ENCODE measurements around the gene SUSD4.
"Not testable (repeated sequence)": the region's sequence is repeated elsewhere in the genome, so short reads cannot be mapped to it uniquely, and the experiment has no call there.

Gene SUSD4

DNA sequence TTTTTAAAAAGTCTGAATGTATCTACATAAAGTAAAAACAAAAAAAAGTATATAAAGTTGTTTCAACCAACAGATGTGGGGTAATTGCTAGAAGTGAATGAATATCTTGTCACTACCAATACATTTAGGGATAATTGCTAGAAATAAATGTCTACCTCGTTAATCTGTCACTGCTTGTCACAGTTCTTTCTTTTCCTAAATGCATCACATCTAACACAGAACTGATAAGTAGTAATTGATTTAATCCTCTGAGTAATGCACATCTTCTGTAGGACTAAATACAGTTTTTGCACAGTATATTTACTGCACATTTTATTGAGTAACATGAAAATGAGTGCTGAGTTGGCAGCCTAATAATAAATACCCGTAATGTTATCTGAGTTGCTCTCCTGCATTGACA lies 72.2 kb downstream of the SUSD4 start:
- DNase-seq (ENCODE audit: low read depth), result no peak

DNA sequence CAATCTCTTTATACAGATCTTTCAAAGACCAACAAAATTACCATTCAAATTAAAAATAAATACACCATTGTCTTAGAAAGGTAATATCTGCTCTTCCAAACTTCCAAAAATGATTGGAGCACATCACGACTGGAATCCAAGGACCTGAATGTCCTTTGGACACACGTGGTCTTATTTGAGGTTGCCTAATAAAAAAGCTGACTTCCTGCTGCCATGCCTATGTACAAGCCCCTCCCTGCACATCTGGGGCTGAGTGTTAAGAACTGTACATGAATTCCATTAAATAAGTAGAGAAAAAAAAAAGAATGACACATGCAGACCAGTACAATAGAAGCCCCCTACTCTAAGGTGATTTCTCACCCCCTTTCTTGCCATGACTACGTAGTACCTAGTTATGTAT lies 73.6 kb downstream of the SUSD4 start:
- DNase-seq (ENCODE audit: low read depth), result no peak

DNA sequence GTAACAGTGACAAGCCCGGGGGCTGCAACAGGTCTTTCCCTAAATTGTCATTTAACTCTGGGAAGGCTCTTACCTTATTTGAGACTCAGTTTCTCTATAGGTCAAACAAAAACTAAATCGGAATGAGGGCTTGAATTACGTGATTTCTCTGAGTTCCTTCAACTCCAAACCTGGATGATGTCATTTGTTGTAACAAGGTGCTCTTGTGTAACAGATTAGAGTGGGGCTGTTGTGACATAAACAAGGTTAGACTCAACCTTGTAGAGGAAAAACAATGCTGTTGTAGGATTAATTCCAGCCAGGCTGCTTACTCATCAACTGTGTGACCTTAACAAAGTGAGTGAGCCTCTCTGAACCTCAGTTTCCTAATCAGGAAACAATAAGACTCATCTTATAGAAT lies 74.4 kb downstream of the SUSD4 start:
- DNase-seq (ENCODE audit: low read depth), result no peak

DNA sequence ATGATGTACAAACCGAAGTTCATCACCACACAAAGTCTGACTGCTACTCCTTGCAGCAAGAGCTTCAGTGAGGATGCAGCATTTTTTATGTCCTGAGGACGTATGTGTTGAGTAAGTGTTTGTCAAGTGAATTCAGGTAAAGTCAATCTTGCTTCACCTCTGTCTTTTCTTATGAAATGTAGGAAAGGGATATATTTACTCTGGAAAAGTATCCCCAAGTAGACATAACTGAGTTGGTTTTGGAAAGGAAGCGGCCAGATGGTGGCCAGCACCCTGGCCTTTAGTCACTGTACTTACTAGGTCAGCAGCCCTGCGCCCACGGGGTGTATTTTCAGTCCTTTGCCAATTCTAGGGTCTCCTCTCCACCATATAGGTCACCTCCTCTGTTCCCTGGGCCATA lies 75.2 kb downstream of the SUSD4 start:
- DNase-seq (ENCODE audit: low read depth), result no peak

DNA sequence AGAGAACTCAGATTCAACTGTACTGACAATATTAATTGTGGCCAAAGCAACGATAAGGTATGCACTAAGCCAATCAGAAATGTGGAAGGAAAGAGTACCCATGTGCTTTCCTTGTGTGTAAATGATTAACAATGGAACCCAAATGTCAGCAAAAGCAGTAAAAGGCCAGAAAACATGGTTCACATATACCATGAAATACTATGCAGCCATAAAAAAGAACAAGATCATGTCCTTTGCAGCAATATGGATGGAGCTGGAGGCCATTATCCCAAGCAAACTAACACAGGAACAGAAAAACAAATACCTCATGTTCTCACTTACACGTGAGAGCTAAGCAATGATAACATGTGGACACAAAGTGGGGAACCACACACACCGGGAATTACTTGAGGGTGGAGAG lies 78.5 kb downstream of the SUSD4 start:
- DNase-seq (ENCODE audit: low read depth), result no peak

DNA sequence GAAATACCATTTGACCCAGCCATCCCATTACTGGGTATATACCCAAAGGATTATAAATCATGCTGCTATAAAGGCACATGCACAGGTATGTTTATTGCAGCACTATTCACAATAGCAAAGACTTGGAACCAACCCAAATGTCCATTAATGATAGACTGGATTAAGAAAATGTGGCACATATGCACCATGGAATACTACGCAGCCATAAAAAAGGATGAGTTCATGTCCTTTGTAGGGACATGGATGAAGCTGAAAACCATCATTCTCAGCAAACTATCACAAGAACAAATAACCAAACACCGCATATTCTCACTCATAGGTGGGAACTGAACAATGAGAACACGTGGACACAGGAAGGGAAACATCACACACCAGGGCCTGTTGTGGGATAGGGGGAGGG lies 80.3 kb downstream of the SUSD4 start:
- DNase-seq (ENCODE audit: low read depth), result not testable (repeated sequence)

DNA sequence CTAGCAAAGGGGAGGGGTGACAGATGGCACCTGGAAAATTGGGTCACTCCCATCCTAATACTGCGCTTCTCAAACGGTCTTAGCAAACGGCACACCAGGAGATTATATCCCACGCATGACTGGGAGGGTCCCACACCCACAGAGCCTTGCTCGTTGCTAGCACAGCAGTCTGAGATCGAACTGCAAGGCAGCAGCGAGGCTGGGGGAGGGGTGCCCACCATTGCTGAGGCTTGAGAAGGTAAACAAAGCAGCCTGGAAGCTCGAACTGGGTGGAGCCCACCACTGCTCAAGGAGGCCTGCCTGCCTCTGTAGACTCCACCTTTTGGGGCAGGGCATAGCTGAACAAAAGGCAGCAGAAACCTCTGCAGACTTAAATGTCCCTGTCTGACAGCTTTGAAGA lies 85.7 kb downstream of the SUSD4 start:
- not testable (repeated sequence) for DNase-seq (ENCODE audit: low read depth)

DNA sequence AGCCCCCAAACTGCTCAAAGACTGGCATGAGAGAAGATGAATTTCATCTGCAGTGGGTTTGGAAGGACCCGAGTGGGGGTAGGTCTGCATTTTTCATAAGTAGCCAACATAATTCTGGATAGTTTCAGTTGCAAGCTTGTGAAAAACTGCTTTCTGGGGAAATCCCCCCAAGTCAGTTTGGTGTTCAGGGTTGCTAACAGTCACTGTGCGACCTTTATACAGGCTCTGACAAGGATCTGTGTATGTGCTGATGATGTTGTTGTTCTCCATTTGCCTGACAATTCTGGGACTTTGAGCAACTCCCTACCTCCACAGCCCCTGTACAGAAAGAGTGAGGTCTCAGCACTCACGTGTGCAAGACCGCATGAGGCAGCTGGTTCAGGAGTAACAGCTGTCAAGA lies 87.9 kb downstream of the SUSD4 start:
- DNase-seq (ENCODE audit: low read depth), result no peak

DNA sequence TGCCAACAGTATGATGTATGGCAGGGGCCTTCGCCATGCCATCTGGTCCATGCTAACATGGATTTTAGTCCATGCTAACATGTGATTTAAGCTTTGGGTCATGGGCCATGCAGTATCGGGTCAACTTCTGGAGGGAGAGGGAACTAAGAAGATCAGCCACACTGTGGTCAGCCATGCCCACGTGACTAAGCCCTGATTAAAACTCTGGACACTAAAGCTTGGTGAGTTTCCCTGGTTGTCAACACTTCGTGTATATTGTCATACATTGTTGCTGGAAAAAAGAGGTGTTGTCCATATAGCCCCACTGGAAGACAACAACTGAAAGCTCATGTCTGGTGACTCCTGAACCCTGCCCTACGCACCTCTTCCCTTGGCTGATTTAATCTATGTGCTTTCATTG lies 90.5 kb downstream of the SUSD4 start:
- no peak for DNase-seq (ENCODE audit: low read depth)

DNA sequence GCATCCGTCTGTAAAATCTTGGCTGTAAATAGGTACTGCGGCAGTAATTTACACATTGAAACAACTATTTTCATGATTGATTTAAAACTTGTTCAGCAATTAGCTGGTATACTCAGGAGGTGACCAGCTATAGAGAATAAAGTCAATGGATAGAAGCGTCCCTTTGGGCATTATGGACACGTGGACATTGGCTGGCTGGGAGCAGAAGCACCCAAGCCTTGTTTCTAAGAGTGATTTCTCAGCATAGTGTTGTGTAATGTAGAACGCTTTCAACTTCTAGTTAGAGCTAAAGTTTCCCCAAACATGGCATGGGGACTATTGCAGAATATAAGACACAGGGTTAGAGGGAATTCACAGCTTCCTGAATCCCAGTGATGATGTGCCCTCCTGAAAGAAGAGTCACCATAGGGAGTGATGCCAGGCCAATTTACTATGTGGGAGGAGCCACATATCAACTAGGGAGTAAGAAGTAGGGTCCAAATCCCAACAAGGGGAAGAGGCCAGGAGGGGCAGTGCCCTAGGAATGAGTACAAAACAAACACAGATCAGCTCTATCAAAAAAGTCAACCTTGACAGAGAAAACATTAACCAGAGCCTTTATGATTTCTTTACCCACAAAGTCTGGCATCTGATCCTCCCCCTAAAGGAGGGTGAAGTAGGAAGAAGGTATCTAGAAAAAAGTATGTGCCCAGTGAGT lies 92.7 kb downstream of the SUSD4 start:
- DNase-seq (ENCODE audit: low read depth), result no peak

DNA sequence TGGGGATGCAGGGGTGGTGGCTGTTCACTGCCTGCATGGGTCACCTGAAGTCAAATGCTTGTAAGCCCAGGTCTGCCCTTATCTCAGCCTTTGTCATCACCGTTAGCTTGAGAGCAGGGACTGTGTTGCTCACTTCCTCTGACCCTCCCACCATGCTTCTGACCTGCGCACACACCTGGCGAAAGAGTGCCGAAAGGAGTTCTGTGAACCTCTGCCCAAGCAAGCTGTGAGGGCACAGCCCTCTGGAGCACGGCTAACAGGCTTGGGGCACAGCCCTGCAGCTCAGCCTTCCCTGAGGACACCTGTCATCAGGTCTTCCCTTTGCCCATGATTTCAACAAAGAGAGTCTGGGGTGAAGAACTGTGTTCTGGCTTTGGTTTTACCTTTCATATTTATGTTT lies 93.8 kb downstream of the SUSD4 start:
- no peak for DNase-seq (ENCODE audit: low read depth)

DNA sequence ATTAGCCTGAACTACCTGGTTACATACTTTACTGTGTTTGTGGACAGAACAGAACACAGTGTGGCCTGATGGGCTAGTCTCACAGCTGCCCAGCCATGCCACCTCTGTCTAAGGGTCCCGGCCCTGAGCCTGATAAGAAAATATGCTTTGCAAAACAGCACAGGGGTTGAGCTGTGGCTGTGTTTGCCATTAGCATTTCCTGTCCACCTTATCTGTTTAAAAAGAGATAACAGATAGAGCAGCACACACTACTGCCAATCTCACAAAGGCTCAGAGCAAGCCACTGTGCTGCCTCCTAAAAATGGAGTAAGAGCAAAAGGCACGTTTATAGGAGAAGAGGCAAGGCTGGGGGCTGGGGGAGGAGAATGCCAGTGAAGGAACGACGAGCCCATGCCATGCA lies 95.0 kb downstream of the SUSD4 start:
- no peak for DNase-seq (ENCODE audit: low read depth)

DNA sequence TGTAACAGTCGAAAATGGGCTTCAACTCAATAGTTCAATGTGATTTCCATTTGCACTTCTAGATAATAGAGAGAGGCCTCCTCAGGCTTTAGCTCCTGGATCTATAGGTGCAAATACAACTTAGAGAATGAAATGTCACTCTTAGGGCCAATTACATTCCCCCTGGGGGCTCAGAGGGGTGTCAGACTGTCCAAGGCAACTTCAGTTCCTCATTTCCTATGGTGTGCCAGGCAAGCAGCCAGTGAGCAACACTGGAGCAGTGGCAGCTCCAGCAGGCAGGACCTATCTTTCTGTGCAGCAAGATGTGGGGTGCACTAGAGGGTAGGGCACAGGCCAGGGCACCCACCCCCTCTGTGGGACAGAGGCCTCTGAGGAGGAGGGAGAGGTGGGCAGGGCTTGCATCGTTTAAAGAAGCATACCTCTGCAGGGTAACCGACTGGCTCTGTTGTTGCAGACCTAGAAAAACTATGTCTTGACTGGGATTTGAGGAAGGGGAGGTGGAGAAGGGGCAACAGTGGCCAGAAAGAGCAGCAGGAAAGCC lies 97.3 kb downstream of the SUSD4 start:
- no peak for DNase-seq (ENCODE audit: low read depth)

DNA sequence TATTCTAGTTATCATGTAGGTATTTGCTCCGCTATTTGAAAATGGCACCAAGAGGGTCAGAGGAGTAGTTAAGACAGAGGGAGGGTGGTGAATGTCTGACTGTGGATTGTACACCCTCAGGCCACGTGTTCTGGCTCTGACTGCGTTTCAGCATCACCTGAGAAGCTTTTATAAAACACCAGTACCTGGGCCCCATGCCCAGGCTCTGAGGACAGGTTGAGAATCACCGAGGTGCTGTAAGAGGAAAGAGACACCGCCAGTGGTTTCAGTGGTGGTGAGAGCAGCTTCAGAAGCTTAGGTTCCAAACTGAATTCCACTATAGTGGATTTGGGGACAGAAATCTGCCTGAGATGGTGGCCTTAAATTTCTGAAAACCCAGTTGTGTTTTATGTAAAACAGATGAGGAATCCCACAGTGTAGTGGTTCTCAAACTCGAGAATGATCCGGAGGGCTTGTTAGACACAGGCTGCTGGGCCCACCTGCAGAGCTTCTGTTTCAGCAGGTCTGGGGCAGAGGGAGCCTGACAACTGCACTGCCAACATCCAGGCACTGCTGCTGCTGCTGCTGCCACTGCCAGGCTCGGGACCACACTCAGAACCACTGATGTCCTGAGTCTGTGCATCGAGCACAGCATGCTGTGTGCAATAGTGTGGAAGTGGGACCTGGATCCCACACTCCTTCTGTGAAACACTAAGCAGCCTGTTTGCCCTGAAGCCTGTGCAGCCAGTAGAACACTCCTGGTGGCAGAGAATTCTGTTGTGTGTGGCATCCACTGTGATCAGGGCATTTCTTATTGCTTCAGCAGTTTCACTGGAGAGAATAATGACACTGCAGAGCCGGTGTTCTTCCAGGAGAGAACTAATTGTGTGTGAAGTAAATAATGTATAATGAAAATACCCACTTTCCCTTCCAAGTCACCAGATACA lies 98.7 kb downstream of the SUSD4 start:
- DNase-seq (ENCODE audit: low read depth), result no peak

DNA sequence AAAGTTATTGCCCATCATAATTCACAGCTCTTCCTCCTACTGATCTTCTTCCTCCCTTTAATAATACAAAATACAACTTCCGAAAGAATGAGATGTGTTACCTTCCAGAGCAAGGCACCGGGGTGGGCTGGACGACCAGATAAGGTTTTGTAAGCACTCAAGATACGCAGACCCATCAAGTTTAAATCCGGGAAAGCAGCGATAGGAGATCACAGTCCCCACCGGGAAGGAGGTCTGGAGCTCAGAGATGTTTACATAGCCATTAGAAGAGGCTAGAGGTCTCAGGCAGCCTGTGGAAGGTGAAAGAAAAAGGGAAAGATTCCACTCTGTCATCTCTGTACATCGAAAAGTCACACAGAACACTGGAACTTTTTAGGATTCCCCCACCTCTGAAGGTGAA lies 99.4 kb downstream of the SUSD4 start:
- no peak for DNase-seq (ENCODE audit: low read depth)

DNA sequence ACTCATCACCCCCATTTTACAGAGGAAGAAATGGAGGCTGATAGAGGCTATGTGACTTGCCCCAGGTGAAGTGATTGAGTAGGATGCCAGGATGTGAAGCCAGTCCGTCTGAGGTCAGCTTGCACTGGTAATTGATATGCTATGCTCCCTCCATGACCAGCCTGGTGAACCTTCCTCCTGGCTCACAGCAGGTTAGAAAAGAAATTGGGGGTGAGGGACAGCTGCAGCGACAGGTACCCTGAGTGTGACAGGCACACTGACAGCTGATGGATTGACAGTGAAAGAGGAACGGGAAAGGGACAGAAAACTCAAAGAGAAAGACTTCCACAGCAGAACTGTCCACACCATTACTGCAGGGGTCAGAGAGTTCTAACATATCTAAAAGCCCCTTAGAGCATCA lies 102.1 kb downstream of the SUSD4 start:
- no peak for DNase-seq (ENCODE audit: low read depth)

DNA sequence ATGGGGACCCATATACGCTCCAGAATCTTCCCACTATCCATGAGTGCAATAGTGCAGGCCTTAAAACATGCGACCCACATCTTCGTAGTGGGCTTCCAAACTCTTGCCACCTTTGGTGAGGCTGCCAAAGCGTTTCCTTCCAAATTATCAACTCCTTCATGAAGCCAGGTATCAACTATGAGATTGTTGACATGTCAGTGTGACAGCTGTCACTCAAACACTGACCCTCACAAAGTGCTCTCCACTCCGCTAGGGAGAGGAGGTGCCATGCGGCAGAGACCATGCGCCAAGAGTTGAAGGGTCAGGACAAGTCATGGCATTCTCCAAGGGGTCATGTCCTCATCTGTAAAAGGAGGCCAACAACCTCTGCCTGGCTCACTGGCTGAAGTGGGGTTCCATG lies 103.3 kb downstream of the SUSD4 start:
- no peak for DNase-seq (ENCODE audit: low read depth)

DNA sequence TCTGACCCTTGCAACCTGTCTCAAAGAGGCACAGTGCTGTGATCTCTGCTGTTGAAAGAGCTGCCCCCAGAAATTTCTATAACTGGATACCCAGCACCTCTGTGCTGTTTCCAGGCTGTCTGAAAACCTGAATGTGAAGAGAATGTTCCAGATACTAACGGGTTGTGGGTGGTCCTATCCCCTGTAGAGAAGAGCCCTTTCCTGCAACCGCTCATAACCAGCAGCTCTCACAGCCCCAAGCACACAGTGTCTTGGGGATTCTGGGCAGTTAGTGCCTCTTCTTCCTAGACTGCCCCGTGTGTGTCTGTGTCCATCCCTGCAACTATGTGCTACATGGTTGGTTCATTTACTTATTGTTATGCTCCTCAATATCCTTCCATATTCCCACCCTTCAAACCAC lies 104.5 kb downstream of the SUSD4 start:
- no peak for DNase-seq (ENCODE audit: low read depth)

DNA sequence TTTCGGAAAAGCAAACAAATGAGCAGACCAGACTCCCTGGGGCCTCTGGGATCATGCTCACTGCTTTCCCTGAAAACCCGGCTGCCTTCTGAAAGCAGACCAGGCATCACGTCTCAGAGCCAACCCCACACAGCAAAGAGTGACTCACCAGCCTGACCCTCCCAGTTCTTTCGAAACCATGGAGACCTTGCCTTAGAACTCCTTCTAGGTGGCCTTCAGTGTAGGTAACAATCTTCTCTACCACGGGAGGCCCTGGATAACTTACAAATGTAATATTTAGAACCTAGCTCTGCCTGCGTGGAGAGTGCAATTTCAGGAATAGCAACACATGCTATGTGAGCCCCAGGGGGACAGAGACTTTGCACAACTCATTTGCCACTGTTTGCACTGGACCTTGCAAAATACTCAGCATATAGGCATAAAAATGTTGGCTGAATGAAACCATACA lies 105.2 kb downstream of the SUSD4 start:
- peak; percentile 49 for DNase-seq (ENCODE audit: low read depth)

DNA sequence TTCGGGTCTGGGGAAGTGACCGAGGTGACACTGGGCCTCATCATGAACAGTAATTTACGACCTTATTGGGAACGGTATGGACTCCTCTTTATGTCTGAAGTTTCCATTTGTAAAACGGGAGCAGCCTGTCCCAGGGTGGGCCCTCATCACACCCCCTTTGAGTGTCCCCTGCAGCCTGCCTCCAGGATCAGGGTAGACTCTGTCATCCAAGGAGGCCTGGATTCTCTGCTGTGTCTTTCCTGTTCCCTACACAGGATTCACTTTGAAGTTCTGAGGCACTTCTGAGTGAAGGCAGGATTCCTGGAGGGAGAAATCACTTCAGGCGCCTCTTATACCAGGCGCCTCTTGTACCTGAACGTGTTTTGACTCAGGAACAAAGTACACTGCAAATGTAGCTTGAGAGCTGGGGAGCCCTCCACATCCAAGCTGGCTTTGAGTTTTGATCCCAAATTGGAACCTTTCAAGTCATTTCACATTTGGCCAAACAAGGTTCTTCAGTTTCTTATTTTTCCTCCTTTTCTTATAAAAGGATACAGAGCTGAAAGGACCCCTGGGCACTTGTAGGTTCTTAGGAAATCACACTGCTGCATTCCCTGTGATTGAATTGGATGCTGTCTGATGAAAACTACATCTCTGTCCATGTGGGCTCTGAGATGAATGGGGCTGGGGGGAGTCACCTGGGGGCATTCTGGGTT lies 106.0 kb downstream of the SUSD4 start:
- no peak for DNase-seq (ENCODE audit: low read depth)

DNA sequence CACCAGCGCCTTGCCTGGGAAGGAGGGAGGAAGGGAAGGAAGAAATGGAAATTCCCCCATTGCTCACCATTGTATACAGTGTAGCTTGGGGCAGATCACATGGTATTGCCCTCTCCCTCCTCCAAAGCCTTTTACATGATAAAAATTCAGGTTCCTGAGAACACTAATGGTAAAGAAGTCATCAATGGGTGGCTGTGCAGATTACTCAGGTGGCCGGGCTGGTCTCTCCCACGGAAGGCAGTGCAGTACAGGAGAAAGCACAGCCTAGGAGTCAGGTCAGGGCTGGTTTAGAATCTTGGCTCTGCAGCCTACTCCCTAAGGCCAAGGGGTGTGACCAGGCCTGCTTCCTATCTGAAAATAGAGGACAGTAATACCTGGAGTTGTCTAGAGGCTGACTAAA lies 107.9 kb downstream of the SUSD4 start:
- no peak for DNase-seq (ENCODE audit: low read depth)

DNA sequence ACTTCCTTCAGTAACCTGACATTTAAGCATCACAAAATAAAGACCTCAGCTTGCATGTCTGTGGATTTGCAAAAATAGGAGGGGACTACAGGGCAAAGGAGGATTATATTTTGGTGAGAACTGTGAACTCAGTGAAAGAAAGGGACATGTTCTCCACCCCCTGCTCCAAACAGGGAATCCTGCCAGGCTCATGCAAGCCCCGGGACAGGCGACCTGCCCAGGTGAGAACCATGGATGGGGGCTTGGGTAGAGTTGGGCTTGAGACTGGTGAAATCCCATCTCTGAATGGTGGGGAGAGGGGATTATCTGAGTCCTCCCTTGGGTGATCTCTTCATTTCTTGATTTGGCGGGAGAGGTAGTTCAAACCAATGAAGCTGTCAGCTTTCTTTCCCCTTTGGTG lies 110.1 kb downstream of the SUSD4 start:
- DNase-seq (ENCODE audit: low read depth), result no peak

DNA sequence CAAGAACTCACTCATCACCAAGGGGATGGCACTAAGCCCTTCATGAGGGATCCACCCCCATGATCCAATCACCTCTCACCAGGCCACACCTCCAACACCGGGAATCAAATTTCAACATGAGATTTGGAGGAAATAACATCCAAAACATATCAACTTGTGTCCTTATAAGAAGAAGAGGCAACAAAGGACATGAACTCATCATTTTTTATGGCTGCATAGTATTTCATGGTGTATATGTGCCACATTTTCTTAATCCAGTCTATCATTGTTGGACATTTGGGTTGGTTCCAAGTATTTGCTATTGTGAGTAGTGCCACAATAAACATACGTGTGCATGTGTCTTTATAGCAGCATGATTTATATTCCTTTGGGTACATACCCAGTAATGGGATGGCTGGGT lies 112.6 kb downstream of the SUSD4 start:
- not testable (repeated sequence) for DNase-seq (ENCODE audit: low read depth)
